Measurements from ENCODE around the gene COASY. TPM values are rescaled to one million over a fixed set of nuclear protein-coding genes. Genes with fewer than 3 reads are reported as not detected.

COASY gene
- total RNA-seq, 2 donors from 2014 or later, result 52.6 to 80.5 TPM

DNA sequence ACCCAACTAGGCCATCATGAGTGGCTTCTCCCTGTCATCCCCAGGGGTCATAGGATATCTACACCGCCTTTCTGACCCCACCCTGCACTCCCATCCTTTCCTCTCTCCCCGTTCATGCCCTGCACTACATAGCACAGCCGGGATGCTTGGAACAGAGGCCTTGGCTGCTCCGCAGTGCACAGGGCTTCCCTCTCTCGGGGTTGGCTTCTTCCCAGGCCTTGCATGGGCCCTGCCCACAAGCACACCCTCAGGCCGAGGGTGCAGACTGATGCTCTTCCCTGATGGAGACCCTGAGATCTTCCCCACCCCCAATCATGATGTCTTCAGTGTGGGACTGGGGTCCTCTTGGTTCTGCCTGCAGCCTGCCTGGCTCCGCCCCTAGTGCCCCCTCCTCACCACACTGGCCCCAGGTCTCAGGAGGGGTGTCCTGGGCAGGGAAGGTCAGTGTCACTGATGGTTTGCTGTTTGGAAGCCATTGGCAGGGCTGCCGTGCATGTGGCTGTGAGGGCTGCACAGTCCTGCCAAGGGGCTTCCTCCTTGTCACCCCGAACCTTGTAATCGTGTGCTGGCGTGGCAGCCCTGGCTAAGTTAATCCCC is 40.2 kb upstream of the COASY start:
- Histone ChIP-seq H3K36me3 (no peaks in the 10 kb centered on the region), H3K4me3 (no peak overlapping the region), H3K9me3 (no peaks in the 10 kb centered on the region), H3K27ac (peak overlapping the region; percentile 87 to 93), H3K27me3 (replicated peaks; ENCODE audit: insufficient read depth) (no peaks in the 10 kb centered on the region), H3K4me1 (replicated peaks) (peaks cover 8% of the 10 kb centered on the region)
- intact Hi-C loops (cut with DNase I), result loop anchor here (2.0 kb wide), 1 partner anchor 63 kb away; the partner anchor contains the start of gene ATP6V0A1
- 57% methylated on average over 11 of the region's 11 CpGs for WGBS
- TF ChIP-seq POLR2AphosphoS5 (IDR thresholded peaks at IDR 0.05), result no peak
- TF ChIP-seq POLR2A (IDR thresholded peaks at IDR 0.05), result no peak
- TF ChIP-seq, protein P1, sequence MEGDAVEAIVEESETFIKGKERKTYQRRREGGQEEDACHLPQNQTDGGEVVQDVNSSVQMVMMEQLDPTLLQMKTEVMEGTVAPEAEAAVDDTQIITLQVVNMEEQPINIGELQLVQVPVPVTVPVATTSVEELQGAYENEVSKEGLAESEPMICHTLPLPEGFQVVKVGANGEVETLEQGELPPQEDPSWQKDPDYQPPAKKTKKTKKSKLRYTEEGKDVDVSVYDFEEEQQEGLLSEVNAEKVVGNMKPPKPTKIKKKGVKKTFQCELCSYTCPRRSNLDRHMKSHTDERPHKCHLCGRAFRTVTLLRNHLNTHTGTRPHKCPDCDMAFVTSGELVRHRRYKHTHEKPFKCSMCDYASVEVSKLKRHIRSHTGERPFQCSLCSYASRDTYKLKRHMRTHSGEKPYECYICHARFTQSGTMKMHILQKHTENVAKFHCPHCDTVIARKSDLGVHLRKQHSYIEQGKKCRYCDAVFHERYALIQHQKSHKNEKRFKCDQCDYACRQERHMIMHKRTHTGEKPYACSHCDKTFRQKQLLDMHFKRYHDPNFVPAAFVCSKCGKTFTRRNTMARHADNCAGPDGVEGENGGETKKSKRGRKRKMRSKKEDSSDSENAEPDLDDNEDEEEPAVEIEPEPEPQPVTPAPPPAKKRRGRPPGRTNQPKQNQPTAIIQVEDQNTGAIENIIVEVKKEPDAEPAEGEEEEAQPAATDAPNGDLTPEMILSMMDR (IDR thresholded peaks at IDR 0.05), result no peak
- DNase-seq (ENCODE audit: low spot score), result no peak

DNA sequence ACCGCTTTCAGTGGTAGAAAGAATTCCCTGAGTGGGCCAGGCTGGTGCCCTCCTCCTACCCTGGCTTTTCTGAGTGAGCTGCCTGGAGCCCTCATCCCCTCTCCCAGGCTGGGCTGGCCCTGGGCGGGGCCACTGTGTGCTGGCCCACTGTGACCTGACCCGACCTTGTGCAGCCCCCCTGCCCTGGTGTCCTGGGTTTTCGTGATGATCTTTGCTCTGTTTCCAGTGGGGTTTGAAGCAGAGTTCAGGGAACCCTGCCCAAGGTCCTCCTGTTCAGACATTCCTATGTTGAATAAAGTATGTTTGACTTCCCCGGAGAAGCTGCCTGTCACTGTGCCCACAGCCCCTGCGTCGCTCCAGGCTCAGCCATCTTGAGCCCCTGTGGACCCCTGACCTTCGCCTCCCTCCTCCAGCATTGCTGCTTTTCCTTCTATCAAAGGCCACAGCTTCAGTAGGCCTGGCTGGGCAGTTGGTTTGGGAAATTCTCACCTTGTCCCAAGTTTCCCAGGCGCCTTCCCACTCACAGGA is 39.6 kb upstream of the COASY start:
- DNase-seq (ENCODE audit: low spot score), result no peak
- H3K4me1 ChIP-seq (replicated peaks), result peaks cover 8% of the 10 kb centered on the region
- H3K36me3 ChIP-seq, result no peaks in the 10 kb centered on the region
- no peaks in the 10 kb centered on the region for H3K27me3 ChIP-seq (replicated peaks; ENCODE audit: insufficient read depth)
- intact Hi-C loops (cut with DNase I), result no loop called here
- H3K4me3 ChIP-seq, result no peak overlapping the region
- TF ChIP-seq, protein P1 (IDR thresholded peaks at IDR 0.05), result no peak
- no peak for TF ChIP-seq POLR2AphosphoS5 (IDR thresholded peaks at IDR 0.05)
- TF ChIP-seq POLR2A (IDR thresholded peaks at IDR 0.05), result no peak
- WGBS, result 72% methylated on average over 9 of the region's 9 CpGs
- H3K9me3 ChIP-seq, result no peaks in the 10 kb centered on the region
- peak overlapping the region; percentile 87 to 93 for H3K27ac ChIP-seq

DNA sequence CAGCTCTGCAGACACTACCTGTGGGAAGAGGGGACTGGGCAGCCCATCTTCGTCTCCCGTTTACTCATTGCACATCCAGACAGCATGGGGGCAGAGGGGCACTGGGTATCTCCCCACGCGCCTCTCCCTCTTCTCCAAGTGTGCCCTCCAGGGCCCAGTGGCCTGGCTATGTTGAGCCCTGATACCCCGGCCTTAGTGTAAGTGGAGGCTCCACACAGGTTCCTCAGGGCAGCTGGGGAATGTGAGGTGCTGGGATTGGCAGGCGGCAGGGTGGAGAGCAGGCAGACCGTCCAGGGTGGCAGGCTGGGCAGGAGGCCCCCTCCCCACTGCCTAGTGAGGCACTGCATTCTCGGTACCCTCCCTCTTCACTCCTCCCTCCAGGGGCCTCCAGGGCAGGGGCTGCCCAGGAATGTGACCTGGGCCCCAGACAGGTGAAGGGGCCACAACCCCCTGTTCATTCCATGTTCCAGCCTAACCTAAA is 39.1 kb upstream of the COASY start:
- intact Hi-C loops (cut with DNase I), result no loop called here
- Histone ChIP-seq H3K9me3 (no peaks in the 10 kb centered on the region), H3K27ac (peak overlapping the region; percentile 87 to 93), H3K4me1 (replicated peaks) (peaks cover 8% of the 10 kb centered on the region), H3K4me3 (no peak overlapping the region), H3K36me3 (no peaks in the 10 kb centered on the region), H3K27me3 (replicated peaks; ENCODE audit: insufficient read depth) (no peaks in the 10 kb centered on the region)
- TF ChIP-seq POLR2A (IDR thresholded peaks at IDR 0.05) (no peak), POLR2AphosphoS5 (IDR thresholded peaks at IDR 0.05) (no peak)
- TF ChIP-seq, protein P1 (IDR thresholded peaks at IDR 0.05), result no peak
- 90% methylated on average over 8 of the region's 8 CpGs for WGBS
- DNase-seq (ENCODE audit: low spot score), result no peak

DNA sequence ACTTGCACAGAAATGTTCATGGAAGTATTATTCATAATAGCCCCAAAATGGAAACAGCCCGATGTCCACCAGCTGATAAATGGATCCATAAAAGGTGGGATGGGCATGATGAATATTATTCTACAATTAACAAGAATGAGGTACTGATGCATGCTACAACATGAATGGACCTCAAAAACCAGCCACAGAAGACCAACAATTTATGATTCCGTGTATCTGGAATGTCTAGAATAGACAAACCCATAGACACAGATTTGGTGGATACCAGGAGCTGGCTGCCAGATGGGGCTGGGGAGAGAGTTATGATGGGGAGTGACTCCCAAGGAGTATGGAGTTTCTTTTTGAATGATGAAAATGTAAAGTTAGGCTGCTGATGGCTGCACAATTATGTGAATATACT is 36.7 kb upstream of the COASY start:
- Histone ChIP-seq H3K27me3 (replicated peaks; ENCODE audit: insufficient read depth) (no peaks in the 10 kb centered on the region), H3K27ac (peak overlapping the region in 1 of 2 donors; percentile 27), H3K36me3 (no peaks in the 10 kb centered on the region), H3K4me1 (replicated peaks) (peaks cover 1% of the 10 kb centered on the region), H3K4me3 (no peak overlapping the region), H3K9me3 (no peaks in the 10 kb centered on the region)
- 59% methylated on average over 2 of the region's 2 CpGs for WGBS
- intact Hi-C loops (cut with DNase I), result no loop called here
- no peak for TF ChIP-seq POLR2A (IDR thresholded peaks at IDR 0.05)
- no peak for TF ChIP-seq POLR2AphosphoS5 (IDR thresholded peaks at IDR 0.05)
- TF ChIP-seq, protein P1 (IDR thresholded peaks at IDR 0.05), result no peak
- DNase-seq (ENCODE audit: low spot score), result no peak

DNA sequence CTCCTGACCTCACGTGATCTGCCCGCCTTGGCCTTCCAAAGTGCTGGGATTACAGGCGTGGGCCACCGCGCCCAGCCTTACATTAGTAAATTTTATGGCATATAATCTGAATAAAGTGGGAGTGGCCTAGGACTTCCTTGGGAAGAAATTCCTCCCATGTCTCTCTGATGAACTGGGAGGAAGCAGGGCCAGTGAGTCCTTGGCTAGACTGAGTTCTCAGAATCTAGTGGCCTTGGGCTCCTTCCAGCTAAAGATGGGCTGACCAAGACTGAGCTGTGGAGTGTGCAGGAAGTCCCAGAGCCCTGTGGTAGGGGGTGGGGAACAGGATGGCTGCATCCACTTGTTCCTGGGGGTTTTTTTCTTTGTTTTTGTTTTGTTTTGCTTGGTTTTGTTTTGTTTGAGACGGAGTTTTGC is 35.9 kb upstream of the COASY start:
- DNase-seq (ENCODE audit: low spot score), result no peak
- intact Hi-C loops (cut with DNase I), result loop anchor here (2.0 kb wide), 1 partner anchor 201 kb away; no protein-coding TSS in a partner anchor

More for the DNA sequence above, 35.9 kb upstream of the COASY start:
- Histone ChIP-seq H3K27me3 (replicated peaks; ENCODE audit: insufficient read depth) (no peaks in the 10 kb centered on the region), H3K4me1 (replicated peaks) (peaks cover 4% of the 10 kb centered on the region), H3K4me3 (no peak overlapping the region), H3K36me3 (no peaks in the 10 kb centered on the region), H3K27ac (no peak overlapping the region), H3K9me3 (no peaks in the 10 kb centered on the region)
- TF ChIP-seq POLR2AphosphoS5 (IDR thresholded peaks at IDR 0.05) (no peak), POLR2A (IDR thresholded peaks at IDR 0.05) (no peak)
- TF ChIP-seq, protein P1 (IDR thresholded peaks at IDR 0.05), result no peak
- WGBS, result 86% methylated on average over 6 of the region's 6 CpGs

Measured in prostate gland (tissue), 2 donors.